ENCODE measurements around the gene FAM234B. TPM values are rescaled to one million over a fixed set of nuclear protein-coding genes. Genes with fewer than 3 reads are reported as not detected.

Gene FAM234B
- polyA plus RNA-seq, 1 donor (not counting 4 experiments of a cell fraction or from before 2014, with no cell fraction given) = 4.5 TPM

GRCh38 chr12:13024531-13024916 lies 19.7 kb upstream of the FAM234B start:
- Histone ChIP-seq H3K36me3 (ENCODE audit: control insufficient read depth in 2 of 2, extremely low read depth in 1 of 2, insufficient read depth in 2 of 2, low read length in 2 of 2) (no peaks in the 10 kb centered on the region), H2AFZ (ENCODE audit: control insufficient read depth, low read length) (no peak overlapping the region), H3K9me3 (ENCODE audit: control insufficient read depth, low read depth, low read length) (no peaks in the 10 kb centered on the region), H3K79me2 (ENCODE audit: control insufficient read depth, insufficient read depth, low read length) (no peaks in the 10 kb centered on the region), H3K4me2 (ENCODE audit: control insufficient read depth, extremely low read depth, insufficient read depth, low read depth, low read length) (no peak overlapping the region), H4K20me1 (ENCODE audit: control insufficient read depth, extremely low read depth, insufficient read depth, low read length) (no peaks in the 10 kb centered on the region), H3K27me3 (ENCODE audit: control insufficient read depth, extremely low read depth, insufficient read depth, low read length) (no peaks in the 10 kb centered on the region), H3K4me1 (ENCODE audit: control insufficient read depth, extremely low read depth, insufficient read depth, low read length) (no peaks in the 10 kb centered on the region), H3K4me3 (ENCODE audit: control insufficient read depth in 2 of 3, extremely low read depth in 1 of 3, insufficient read depth in 2 of 3, low read depth in 1 of 3, low read length in 3 of 3) (no peak overlapping the region), H3K9me1 (ENCODE audit: control insufficient read depth, extremely low read depth, insufficient read depth, low read length) (no peaks in the 10 kb centered on the region), H3K9ac (ENCODE audit: control insufficient read depth, extremely low read depth, insufficient read depth, low read length) (no peak overlapping the region), H3K27ac (ENCODE audit: control insufficient read depth, insufficient read depth, low read length) (no peak overlapping the region)
- no peak for DNase-seq (ENCODE audit: low read depth, low spot score)
- dilution Hi-C loops (cut with MboI; ENCODE audit: extremely low pct_ligation_motif_present, low sequenced_read_pairs) = no loop called here
- TF ChIP-seq CTCF (optimal IDR thresholded peaks at IDR 0.05 in 1 of 3, IDR thresholded peaks at IDR 0.05 in 1 of 3, conservative IDR thresholded peaks at IDR 0.05 in 1 of 3; ENCODE audit: extremely low read depth in 1 of 3, insufficient read depth in 2 of 3, low read length in 3 of 3) (no peak), EZH2 (IDR thresholded peaks at IDR 0.05; ENCODE audit: low read length) (no peak)
- FAIRE-seq = no peak

- H3K9me1 ChIP-seq (ENCODE audit: control insufficient read depth, extremely low read depth, insufficient read depth, low read length) = no peaks in the 10 kb centered on the region
- DNase-seq (ENCODE audit: low read depth, low spot score) (no peak), FAIRE-seq (no peak)
- H3K4me2 ChIP-seq (ENCODE audit: control insufficient read depth, extremely low read depth, insufficient read depth, low read depth, low read length) = no peak overlapping the region
- H3K27me3 ChIP-seq (ENCODE audit: control insufficient read depth, extremely low read depth, insufficient read depth, low read length) = no peaks in the 10 kb centered on the region
- TF ChIP-seq EZH2 (IDR thresholded peaks at IDR 0.05; ENCODE audit: low read length) = no peak
- TF ChIP-seq CTCF (optimal IDR thresholded peaks at IDR 0.05 in 1 of 3, IDR thresholded peaks at IDR 0.05 in 1 of 3, conservative IDR thresholded peaks at IDR 0.05 in 1 of 3; ENCODE audit: extremely low read depth in 1 of 3, insufficient read depth in 2 of 3, low read length in 3 of 3) = no peak
- dilution Hi-C loops (cut with MboI; ENCODE audit: extremely low pct_ligation_motif_present, low sequenced_read_pairs) = no loop called here
- no peak overlapping the region for H3K4me3 ChIP-seq (ENCODE audit: control insufficient read depth in 2 of 3, extremely low read depth in 1 of 3, insufficient read depth in 2 of 3, low read depth in 1 of 3, low read length in 3 of 3)
- no peaks in the 10 kb centered on the region for H4K20me1 ChIP-seq (ENCODE audit: control insufficient read depth, extremely low read depth, insufficient read depth, low read length)
- no peaks in the 10 kb centered on the region for H3K79me2 ChIP-seq (ENCODE audit: control insufficient read depth, insufficient read depth, low read length)
- no peaks in the 10 kb centered on the region for H3K9me3 ChIP-seq (ENCODE audit: control insufficient read depth, low read depth, low read length)
- H2AFZ ChIP-seq (ENCODE audit: control insufficient read depth, low read length) = no peak overlapping the region
- H3K4me1 ChIP-seq (ENCODE audit: control insufficient read depth, extremely low read depth, insufficient read depth, low read length) = no peaks in the 10 kb centered on the region
- no peak overlapping the region for H3K9ac ChIP-seq (ENCODE audit: control insufficient read depth, extremely low read depth, insufficient read depth, low read length)
- no peaks in the 10 kb centered on the region for H3K36me3 ChIP-seq (ENCODE audit: control insufficient read depth in 2 of 2, extremely low read depth in 1 of 2, insufficient read depth in 2 of 2, low read length in 2 of 2)
- no peak overlapping the region for H3K27ac ChIP-seq (ENCODE audit: control insufficient read depth, insufficient read depth, low read length)
Observed at GRCh38 chr12:13026286-13026685, 17.9 kb upstream of the FAM234B start.
